Measurements from ENCODE around the gene DOK4. TPM values are rescaled to one million over a fixed set of nuclear protein-coding genes. Genes with fewer than 3 reads are reported as not detected.
A peak's percentile ranks its signal among the peaks of the same experiment; 100 is the strongest.

Gene DOK4
- total RNA-seq, 1 donor from 2014 or later, result 25.5 TPM

DNA sequence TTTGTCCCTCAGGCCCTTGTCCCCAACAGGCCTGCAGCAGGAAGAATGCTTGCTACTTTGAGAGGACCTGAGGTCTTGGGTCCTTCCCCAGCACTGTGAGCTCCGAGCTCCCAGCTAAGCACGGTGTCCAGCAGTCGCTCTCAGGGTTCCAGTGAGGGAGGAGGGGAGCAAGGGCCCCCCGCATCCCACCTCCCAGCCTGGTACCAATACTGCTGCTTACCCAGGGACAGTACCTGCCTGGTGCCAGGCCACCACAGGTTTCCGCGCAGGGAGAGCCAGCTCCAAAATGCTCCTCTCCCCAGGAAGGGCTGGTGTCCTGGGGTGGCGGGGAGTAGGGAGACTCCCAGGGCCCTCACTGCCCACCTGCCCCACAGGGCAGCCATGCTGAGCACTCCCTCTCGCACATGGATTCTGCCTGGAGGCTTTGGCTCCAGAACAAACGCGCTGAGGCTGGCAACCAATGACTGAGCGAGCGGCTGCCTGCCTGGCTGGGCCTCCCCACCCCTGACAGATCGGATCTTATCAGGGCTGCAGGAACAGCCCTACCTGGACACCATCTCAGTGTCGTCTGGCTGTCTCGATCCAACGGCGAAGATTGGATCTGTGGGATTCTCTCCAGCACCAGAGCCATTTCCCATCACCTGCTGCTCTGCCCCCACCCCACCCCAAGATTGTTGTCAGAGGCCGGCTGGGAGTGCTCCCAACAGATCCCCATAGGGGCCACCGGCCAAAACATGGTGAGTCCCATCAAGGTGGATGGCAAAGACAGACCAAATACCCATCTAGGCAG is 2.4 kb downstream of the DOK4 start:
- H3K4me1 Mint-ChIP-seq (ENCODE audit: low read depth, unreplicated experiment), result peaks cover 18% of the 10 kb centered on the region
- H3K9me3 ChIP-seq (ENCODE audit: insufficient read depth, low read depth, low read length), result no peaks in the 10 kb centered on the region
- no peak for TF ChIP-seq EZH2 (IDR thresholded peaks at IDR 0.05; ENCODE audit: insufficient read depth, low read length)
- TF ChIP-seq, protein P1, sequence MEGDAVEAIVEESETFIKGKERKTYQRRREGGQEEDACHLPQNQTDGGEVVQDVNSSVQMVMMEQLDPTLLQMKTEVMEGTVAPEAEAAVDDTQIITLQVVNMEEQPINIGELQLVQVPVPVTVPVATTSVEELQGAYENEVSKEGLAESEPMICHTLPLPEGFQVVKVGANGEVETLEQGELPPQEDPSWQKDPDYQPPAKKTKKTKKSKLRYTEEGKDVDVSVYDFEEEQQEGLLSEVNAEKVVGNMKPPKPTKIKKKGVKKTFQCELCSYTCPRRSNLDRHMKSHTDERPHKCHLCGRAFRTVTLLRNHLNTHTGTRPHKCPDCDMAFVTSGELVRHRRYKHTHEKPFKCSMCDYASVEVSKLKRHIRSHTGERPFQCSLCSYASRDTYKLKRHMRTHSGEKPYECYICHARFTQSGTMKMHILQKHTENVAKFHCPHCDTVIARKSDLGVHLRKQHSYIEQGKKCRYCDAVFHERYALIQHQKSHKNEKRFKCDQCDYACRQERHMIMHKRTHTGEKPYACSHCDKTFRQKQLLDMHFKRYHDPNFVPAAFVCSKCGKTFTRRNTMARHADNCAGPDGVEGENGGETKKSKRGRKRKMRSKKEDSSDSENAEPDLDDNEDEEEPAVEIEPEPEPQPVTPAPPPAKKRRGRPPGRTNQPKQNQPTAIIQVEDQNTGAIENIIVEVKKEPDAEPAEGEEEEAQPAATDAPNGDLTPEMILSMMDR (IDR thresholded peaks at IDR 0.05; ENCODE audit: insufficient read depth, low read depth, low read length), result no peak
- no peak overlapping the region for H3K4me2 ChIP-seq (ENCODE audit: low read length)
- no peak overlapping the region for H3K4me3 ChIP-seq (ENCODE audit: insufficient read depth, low read depth, low read length)
- no peak overlapping the region for H3K27ac ChIP-seq (ENCODE audit: low read depth, low read length)
- H2AFZ ChIP-seq (ENCODE audit: low read depth, low read length), result no peak overlapping the region
- no peak overlapping the region for H3K4me3 Mint-ChIP-seq (ENCODE audit: unreplicated experiment)
- H3K9ac ChIP-seq (ENCODE audit: low read length), result no peak overlapping the region
- no peaks in the 10 kb centered on the region for H3K27me3 ChIP-seq (ENCODE audit: insufficient read depth, low read length)
- H3K79me2 ChIP-seq (ENCODE audit: insufficient read depth, low read length), result no peaks in the 10 kb centered on the region
- no peaks in the 10 kb centered on the region for H3K9me3 Mint-ChIP-seq (ENCODE audit: unreplicated experiment)
- H4K20me1 ChIP-seq (ENCODE audit: insufficient read depth, low read length), result peaks cover 6% of the 10 kb centered on the region
- FAIRE-seq (no peak), DNase-seq (ENCODE audit: low read depth) (no peak)
- no peaks in the 10 kb centered on the region for H3K27me3 Mint-ChIP-seq (ENCODE audit: low read depth, unreplicated experiment)
- H3K36me3 ChIP-seq (ENCODE audit: insufficient read depth, low read length), result no peaks in the 10 kb centered on the region
- no peak overlapping the region for H3K27ac Mint-ChIP-seq (ENCODE audit: unreplicated experiment)
- H3K36me3 Mint-ChIP-seq (ENCODE audit: low read depth, unreplicated experiment), result no peaks in the 10 kb centered on the region
- peaks cover 17% of the 10 kb centered on the region for H3K4me1 ChIP-seq (ENCODE audit: insufficient read depth, low read length)

DNA sequence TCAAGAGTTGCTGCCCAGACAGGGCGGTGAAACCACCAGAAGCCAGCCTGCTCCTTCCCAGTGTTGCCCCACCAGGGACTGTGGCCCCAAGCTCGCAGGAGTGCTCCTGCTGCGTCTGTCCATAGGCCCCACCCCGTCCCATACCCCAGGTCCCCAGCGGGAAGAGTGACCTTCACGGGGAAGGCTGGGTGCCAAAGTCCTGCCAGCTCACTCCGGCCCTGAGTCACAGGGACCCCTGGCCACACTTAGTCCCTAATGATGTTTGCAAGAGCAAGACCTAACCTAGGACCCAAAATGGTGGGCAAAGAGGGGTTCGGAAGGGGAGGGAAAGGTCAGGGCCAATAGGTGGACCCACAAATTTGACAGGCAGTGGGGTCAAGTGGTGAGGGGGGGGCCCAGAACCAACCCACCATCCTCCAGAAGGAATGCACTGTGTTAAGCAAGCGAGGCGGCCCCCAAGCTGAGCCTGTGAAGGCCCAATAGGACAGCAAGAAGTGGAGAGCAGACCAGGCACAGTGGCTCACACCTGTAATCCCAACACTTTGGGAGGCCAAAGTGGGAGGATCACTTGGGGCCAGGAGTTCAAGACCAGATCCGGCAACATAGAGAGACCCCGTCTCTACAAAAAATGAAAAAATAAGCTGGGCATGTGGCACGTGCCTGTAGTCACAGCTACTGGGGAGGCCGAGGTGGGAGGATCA is 3.3 kb downstream of the DOK4 start:
- peak overlapping the region; percentile 54 for H3K4me3 Mint-ChIP-seq (ENCODE audit: unreplicated experiment)
- H2AFZ ChIP-seq (ENCODE audit: low read depth, low read length), result no peak overlapping the region
- no peak overlapping the region for H3K4me3 ChIP-seq (ENCODE audit: insufficient read depth, low read depth, low read length)
- H3K27me3 ChIP-seq (ENCODE audit: insufficient read depth, low read length), result no peaks in the 10 kb centered on the region
- peaks cover 23% of the 10 kb centered on the region for H3K4me1 ChIP-seq (ENCODE audit: insufficient read depth, low read length)
- FAIRE-seq (no peak), DNase-seq (ENCODE audit: low read depth) (no peak)
- H4K20me1 ChIP-seq (ENCODE audit: insufficient read depth, low read length), result peaks cover 10% of the 10 kb centered on the region
- H3K27me3 Mint-ChIP-seq (ENCODE audit: low read depth, unreplicated experiment), result no peaks in the 10 kb centered on the region
- H3K4me1 Mint-ChIP-seq (ENCODE audit: low read depth, unreplicated experiment), result peaks cover 20% of the 10 kb centered on the region
- H3K36me3 Mint-ChIP-seq (ENCODE audit: low read depth, unreplicated experiment), result peaks cover 2% of the 10 kb centered on the region
- H3K9ac ChIP-seq (ENCODE audit: low read length), result no peak overlapping the region
- no peaks in the 10 kb centered on the region for H3K9me3 ChIP-seq (ENCODE audit: insufficient read depth, low read depth, low read length)
- H3K4me2 ChIP-seq (ENCODE audit: low read length), result no peak overlapping the region
- H3K79me2 ChIP-seq (ENCODE audit: insufficient read depth, low read length), result no peaks in the 10 kb centered on the region
- no peak overlapping the region for H3K27ac ChIP-seq (ENCODE audit: low read depth, low read length)
- H3K9me3 Mint-ChIP-seq (ENCODE audit: unreplicated experiment), result no peaks in the 10 kb centered on the region
- TF ChIP-seq EZH2 (IDR thresholded peaks at IDR 0.05; ENCODE audit: insufficient read depth, low read length), result no peak
- TF ChIP-seq, protein P1 (IDR thresholded peaks at IDR 0.05; ENCODE audit: insufficient read depth, low read depth, low read length), result no peak
- no peaks in the 10 kb centered on the region for H3K36me3 ChIP-seq (ENCODE audit: insufficient read depth, low read length)
- H3K27ac Mint-ChIP-seq (ENCODE audit: unreplicated experiment), result no peak overlapping the region
